CD14-positive monocyte (primary cell): ENCODE measurements around the gene PLXDC2. TPM values are rescaled to one million over a fixed set of nuclear protein-coding genes. Genes with fewer than 3 reads are reported as not detected.

Experiments
- DNase-seq, 3 donors: peaks; one replicate each; pipeline ENCODE4 v3.0.0-alpha.2; 2011 to 2022
- H2AFZ ChIP-seq: 2 replicates; pipeline ENCODE4 v1.6.0; 2012; ENCODE audit warnings: mild to moderate bottlenecking, low read depth, low read length, inconsistent platforms; ENCODE audit not compliant: insufficient read depth, poor library complexity, severe bottlenecking
- H3K27ac ChIP-seq, 2 donors: 1 replicate in 1 of 2; 2 replicates in 1 of 2; pipeline ENCODE4 v1.5.1; 2012 to 2013; ENCODE audit warnings: low read length in 2 of 2, control low read depth in 1 of 2, inconsistent platforms in 1 of 2, low read depth in 1 of 2, mild to moderate bottlenecking in 1 of 2
- H3K27me3 ChIP-seq, 2 donors: one replicate each; pipeline versions ENCODE4 v1.6.0 to v1.6.1; 2011 to 2013; ENCODE audit warnings: low read length in 2 of 2; ENCODE audit not compliant: control insufficient read depth in 2 of 2, insufficient read depth in 2 of 2
- H3K36me3 ChIP-seq, 2 donors: replicated peaks in 1 of 2; 1 replicate in 1 of 2; 2 replicates in 1 of 2; pipeline versions ENCODE4 v1.5.1 to v1.6.1; 2012 to 2013; ENCODE audit warnings: low read length in 2 of 2, control low read depth in 1 of 2, inconsistent platforms in 1 of 2, mild to moderate bottlenecking in 1 of 2; ENCODE audit not compliant: insufficient read depth in 2 of 2, control insufficient read depth in 1 of 2
- H3K4me1 ChIP-seq, 2 donors: 1 replicate in 1 of 2; 2 replicates in 1 of 2; pipeline versions ENCODE4 v1.5.1 to v1.6.1; 2012 to 2013; ENCODE audit warnings: low read length in 2 of 2, control low read depth in 1 of 2, inconsistent platforms in 1 of 2, mild to moderate bottlenecking in 1 of 2, moderate library complexity in 1 of 2; ENCODE audit not compliant: insufficient read depth in 2 of 2, control insufficient read depth in 1 of 2
- H3K4me2 ChIP-seq: replicated peaks from 2 replicates; pipeline ENCODE3; 2012; ENCODE audit warnings: low read length, moderate library complexity, mild to moderate bottlenecking; ENCODE audit not compliant: poor library complexity, severe bottlenecking; ENCODE audit errors: extremely low read depth
- H3K4me3 ChIP-seq, 3 experiments: fragments of 200-600 bp in 1 of 3; sonication (generic) in 1 of 3; replicated peaks in 1 of 3; 1 replicate in 2 of 3; 2 replicates in 1 of 3; pipeline ENCODE4 v1.5.1; 2011 to 2013; ENCODE audit warnings: low read length in 3 of 3, mild to moderate bottlenecking in 3 of 3, control low read depth in 2 of 3, low read depth in 2 of 3, inconsistent platforms in 1 of 3, moderate library complexity in 1 of 3
- H3K79me2 ChIP-seq: 2 replicates; pipeline ENCODE4 v1.6.0; 2012; ENCODE audit warnings: mild to moderate bottlenecking, control low read depth, inconsistent platforms, low read length, moderate library complexity; ENCODE audit not compliant: insufficient read depth
- H3K9ac ChIP-seq: 2 replicates; pipeline ENCODE4 v1.6.0; 2017; ENCODE audit warnings: low read length, mild to moderate bottlenecking; ENCODE audit not compliant: insufficient read depth, poor library complexity, severe bottlenecking
- H3K9me3 ChIP-seq, 2 donors: replicated peaks in 1 of 2; 1 replicate in 1 of 2; 2 replicates in 1 of 2; pipeline versions ENCODE4 v1.5.1 to v1.6.1; 2012 to 2013; ENCODE audit warnings: low read length in 2 of 2, control low read depth in 1 of 2; ENCODE audit not compliant: control insufficient read depth in 1 of 2, insufficient read depth in 1 of 2
- H4K20me1 ChIP-seq: 2 replicates; pipeline ENCODE4 v1.6.0; 2012; ENCODE audit warnings: mild to moderate bottlenecking, low read length, control low read depth, moderate library complexity; ENCODE audit not compliant: insufficient read depth
- H3K27ac Mint-ChIP-seq, 7 donors: one replicate each; pipeline ENCODE4 v1.8.0; 2020; ENCODE audit warnings: mild to moderate bottlenecking in 7 of 7, mixed read lengths in 7 of 7, moderate library complexity in 6 of 7, inconsistent platforms in 2 of 7
- H3K27me3 Mint-ChIP-seq, 3 donors: one replicate each; pipeline ENCODE4 v1.8.0; 2021 to 2022; ENCODE audit warnings: low read depth in 3 of 3, mild to moderate bottlenecking in 3 of 3, mixed read lengths in 3 of 3, moderate library complexity in 3 of 3, inconsistent platforms in 1 of 3
- H3K36me3 Mint-ChIP-seq, 2 donors: one replicate each; pipeline ENCODE4 v1.8.0; 2020; ENCODE audit warnings: mixed read lengths in 2 of 2, inconsistent platforms in 1 of 2, mild to moderate bottlenecking in 1 of 2
- H3K4me1 Mint-ChIP-seq: one replicate; pipeline ENCODE4 v1.8.0; 2020; ENCODE audit warnings: mild to moderate bottlenecking, mixed read lengths
- H3K4me3 Mint-ChIP-seq, 2 donors: one replicate each; pipeline ENCODE4 v1.8.0; 2020; ENCODE audit warnings: mild to moderate bottlenecking in 2 of 2, mixed read lengths in 2 of 2, moderate library complexity in 1 of 2
- H3K9me3 Mint-ChIP-seq, 7 donors: one replicate each; pipeline ENCODE4 v1.8.0; 2020 to 2022; ENCODE audit warnings: mixed read lengths in 7 of 7, mild to moderate bottlenecking in 6 of 7, moderate library complexity in 6 of 7, inconsistent platforms in 2 of 7
- WGBS: methylation state at CpG from one replicate; pipeline ENCODE4 v1.1.5; 2013; ENCODE audit warnings: missing lambda C conversion rate; ENCODE audit not compliant: insufficient coverage; 5-methylcytosine and 5-hydroxymethylcytosine counted together
- intact Hi-C, 2 donors: fragments of 100-400 bp; cut with micrococcal nuclease; formaldehyde crosslinking; loops; one replicate each; pipeline versions ENCODE4 v1.15.0 to v1.15.1; 2023
- polyA plus RNA-seq, 3 donors: library from polyadenylated mRNA; depleted of rRNA in 1 of 3; unstranded in 2 of 3; stranded (reverse) in 1 of 3; fragments of 300-500 nt in 2 of 3; fragments of >200 nt in 1 of 3; fragmentation: Illumina TruSeq in 2 of 3; gene quantifications; 1 replicate in 2 of 3; 2 replicates in 1 of 3; pipeline ENCODE4 v1.2.3, GENCODE V29; 2012 to 2021
- TF ChIP-seq, protein P1 (sequence below): fragments of 200-600 bp; IDR thresholded peaks from one replicate; pipeline ENCODE4 v1.8.0; 2022; ENCODE audit warnings: antibody characterized with exemption, mild to moderate bottlenecking

PLXDC2 gene
- polyA plus RNA-seq, 3 donors = 37.5 to 128 (median 93.6) TPM

DNA sequence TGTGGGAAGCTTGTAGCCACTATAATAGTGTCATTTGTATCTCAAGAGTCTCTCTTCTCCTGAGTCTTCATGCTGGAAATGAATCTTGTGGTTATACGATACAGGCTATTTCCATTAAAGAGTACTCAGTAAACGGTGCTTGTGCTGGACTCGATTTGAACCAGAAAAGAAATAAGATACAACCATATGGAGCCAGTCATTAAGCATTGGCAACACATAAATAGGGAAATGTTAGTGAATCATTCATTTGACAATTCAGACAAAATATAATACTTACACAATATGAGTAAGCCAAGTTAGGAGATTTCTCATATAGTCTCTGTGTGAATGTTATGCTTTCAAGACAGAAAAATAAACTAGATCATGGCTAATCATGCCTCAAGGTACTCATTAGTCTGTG, 356.8 kb downstream of the PLXDC2 start:
- Histone ChIP-seq H3K36me3 (peaks cover 16 to 62% of the 10 kb centered on the region in 2 donors), H4K20me1 (peaks cover 42% of the 10 kb centered on the region), H3K4me3 (no peak overlapping the region), H3K27ac (no peak overlapping the region), H3K4me2 (no peak overlapping the region), H3K9ac (no peak overlapping the region), H3K9me3 (no peaks in the 10 kb centered on the region), H3K27me3 (no peaks in the 10 kb centered on the region), H3K79me2 (no peaks in the 10 kb centered on the region), H2AFZ (no peak overlapping the region), H3K4me1 (no peaks in the 10 kb centered on the region)
- no peak overlapping the region for H3K27ac Mint-ChIP-seq
- intact Hi-C loops = no loop called here
- DNase-seq = no peak
- H3K27me3 Mint-ChIP-seq = peaks cover 0 to 1% (median 0%) of the 10 kb centered on the region in 3 donors
- no CpG with 5 or more reads among the region's 3 CpGs for WGBS
- no peaks in the 10 kb centered on the region for H3K4me1 Mint-ChIP-seq
- no peaks in the 10 kb centered on the region for H3K9me3 Mint-ChIP-seq
- H3K36me3 Mint-ChIP-seq = peaks cover 26 to 41% of the 10 kb centered on the region in 2 donors
- TF ChIP-seq, protein P1, sequence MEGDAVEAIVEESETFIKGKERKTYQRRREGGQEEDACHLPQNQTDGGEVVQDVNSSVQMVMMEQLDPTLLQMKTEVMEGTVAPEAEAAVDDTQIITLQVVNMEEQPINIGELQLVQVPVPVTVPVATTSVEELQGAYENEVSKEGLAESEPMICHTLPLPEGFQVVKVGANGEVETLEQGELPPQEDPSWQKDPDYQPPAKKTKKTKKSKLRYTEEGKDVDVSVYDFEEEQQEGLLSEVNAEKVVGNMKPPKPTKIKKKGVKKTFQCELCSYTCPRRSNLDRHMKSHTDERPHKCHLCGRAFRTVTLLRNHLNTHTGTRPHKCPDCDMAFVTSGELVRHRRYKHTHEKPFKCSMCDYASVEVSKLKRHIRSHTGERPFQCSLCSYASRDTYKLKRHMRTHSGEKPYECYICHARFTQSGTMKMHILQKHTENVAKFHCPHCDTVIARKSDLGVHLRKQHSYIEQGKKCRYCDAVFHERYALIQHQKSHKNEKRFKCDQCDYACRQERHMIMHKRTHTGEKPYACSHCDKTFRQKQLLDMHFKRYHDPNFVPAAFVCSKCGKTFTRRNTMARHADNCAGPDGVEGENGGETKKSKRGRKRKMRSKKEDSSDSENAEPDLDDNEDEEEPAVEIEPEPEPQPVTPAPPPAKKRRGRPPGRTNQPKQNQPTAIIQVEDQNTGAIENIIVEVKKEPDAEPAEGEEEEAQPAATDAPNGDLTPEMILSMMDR = no peak
- H3K4me3 Mint-ChIP-seq = no peak overlapping the region

GRCh38 chr10:20175719-20176118, 359.5 kb downstream of the PLXDC2 start:
- no peak overlapping the region for H3K4me2 ChIP-seq
- no peak overlapping the region for H3K4me3 Mint-ChIP-seq
- peaks cover 40 to 71% of the 10 kb centered on the region in 2 donors for H3K36me3 ChIP-seq
- H3K9ac ChIP-seq = no peak overlapping the region
- TF ChIP-seq, protein P1 = no peak
- no peak overlapping the region for H3K27ac Mint-ChIP-seq
- DNase-seq = no peak
- no peaks in the 10 kb centered on the region for H3K4me1 ChIP-seq
- no peaks in the 10 kb centered on the region for H3K4me1 Mint-ChIP-seq
- no peaks in the 10 kb centered on the region for H3K9me3 Mint-ChIP-seq
- H3K9me3 ChIP-seq = no peaks in the 10 kb centered on the region
- H3K36me3 Mint-ChIP-seq = peaks cover 45 to 56% of the 10 kb centered on the region in 2 donors
- no peak overlapping the region for H2AFZ ChIP-seq
- intact Hi-C loops = no loop called here
- H3K79me2 ChIP-seq = no peaks in the 10 kb centered on the region
- no peaks in the 10 kb centered on the region for H3K27me3 ChIP-seq
- H3K4me3 ChIP-seq = no peak overlapping the region
- WGBS = no CpG with 5 or more reads among the region's 3 CpGs
- H4K20me1 ChIP-seq = peaks cover 29% of the 10 kb centered on the region
- peaks cover 0 to 1% (median 0%) of the 10 kb centered on the region in 3 donors for H3K27me3 Mint-ChIP-seq
- H3K27ac ChIP-seq = no peak overlapping the region
